A549 (cell line): ENCODE results near the gene KLHL8. TPM values are rescaled to one million over a fixed set of nuclear protein-coding genes. Genes with fewer than 3 reads are reported as not detected.
A peak's percentile ranks its signal among the peaks of the same experiment; 100 is the strongest.
"Not testable (repeated sequence)": the region's sequence is repeated elsewhere in the genome, so short reads cannot be mapped to it uniquely, and the experiment has no call there.

ENCODE experiments used
- ATAC-seq, 2 experiments: fragments of 200-7000 bp in 1 of 2; fragments of >200 bp in 1 of 2; cut with Nextera tagmentation in 1 of 2; cut with Tn5 transposase in 1 of 2; 3 replicates each; pipeline versions ENCODE4 v1.8.0 to v1.9.1; 2018 to 2020; ENCODE audit warnings: mild to moderate bottlenecking in 1 of 2, moderate library complexity in 1 of 2
- CTCF ChIA-PET: fragments of 300-600 bp; sonication (Branson Sonifier 250); formaldehyde crosslinking; extraction: SDS; loops from one replicate; lab custom pipeline; 2021; ENCODE audit warnings: antibody characterized with exemption, inconsistent platforms; lab: Yijun Ruan, JAX
- POLR2A ChIA-PET: fragments of 350-600 bp; formaldehyde crosslinking; extraction: SDS; loops from one replicate; lab custom pipeline; 2021; ENCODE audit warnings: antibody characterized with exemption, inconsistent platforms; lab: Yijun Ruan, JAX
- DNase-seq, 2 experiments: peaks; one replicate each; pipeline versions ENCODE4 v3.0.0 to v3.0.0-alpha.2; 2011 to 2016; ENCODE audit warnings: low read depth in 1 of 2, low spot score in 1 of 2
- FAIRE-seq: peaks from 2 replicates; lab custom pipeline; 2011; peaks lifted over from hg19 to GRCh38; lab: Jason Lieb, UNC
- H3K27ac ChIP-seq, 2 experiments: fragments of >200 bp; sonication (Bioruptor Twin); formaldehyde crosslinking; 3 replicates each; pipeline ENCODE4 v1.5.1; 2016 to 2017
- H3K4me1 ChIP-seq: fragments of >200 bp; sonication (Bioruptor Twin); formaldehyde crosslinking; 3 replicates; pipeline ENCODE4 v1.6.1; 2016
- H3K4me2 ChIP-seq: fragments of >200 bp; sonication (Bioruptor Twin); formaldehyde crosslinking; 3 replicates; pipeline ENCODE4 v1.6.1; 2016
- H3K4me3 ChIP-seq: fragments of >200 bp; sonication (Bioruptor Twin); formaldehyde crosslinking; 3 replicates; pipeline ENCODE4 v1.5.1; 2016
- H3K9me3 ChIP-seq: fragments of >200 bp; sonication (Bioruptor Twin); formaldehyde crosslinking; 3 replicates; pipeline ENCODE4 v1.6.1; 2016
- BHLHE40 ChIP-seq: IDR thresholded peaks from 2 replicates; pipeline ENCODE4 v1.6.1; 2012; ENCODE audit warnings: low read depth, low read length, inconsistent platforms
- CBX8 ChIP-seq: fragments of 200-600 bp; sonication (generic); IDR thresholded peaks from 2 replicates; pipeline ENCODE4 v1.6.1; 2016
- CEBPB ChIP-seq, 2 experiments: fragments of >200 bp in 1 of 2; sonication (Bioruptor Twin) in 1 of 2; formaldehyde crosslinking in 1 of 2; IDR thresholded peaks; 2 replicates each; pipeline ENCODE4 v1.6.1; 2012 to 2016
- CHD4 ChIP-seq: fragments of 200-600 bp; sonication (generic); IDR thresholded peaks from 2 replicates; pipeline ENCODE4 v1.6.1; 2016; ENCODE audit warnings: antibody characterized with exemption, mild to moderate bottlenecking, borderline replicate concordance
- EHF ChIP-seq: fragments of 250-450 bp; sonication (Bioruptor Pico); IDR thresholded peaks from 2 replicates; pipeline ENCODE4 v1.5.0; 2020; ENCODE audit warnings: mild to moderate bottlenecking
- EHMT2 ChIP-seq: fragments of 200-600 bp; sonication (generic); IDR thresholded peaks from 2 replicates; pipeline ENCODE4 v1.6.1; 2016; ENCODE audit warnings: antibody characterized with exemption, low read depth, mild to moderate bottlenecking, moderate library complexity
- ESRRA ChIP-seq: fragments of 150-350 bp; IDR thresholded peaks from 2 replicates; pipeline ENCODE4 v1.6.1; 2014; ENCODE audit warnings: mild to moderate bottlenecking, low read length, borderline replicate concordance
- FOSL2 ChIP-seq, 2 experiments: fragments of 450-650 bp in 1 of 2; fragments of >200 bp in 1 of 2; sonication (Bioruptor Twin) in 1 of 2; formaldehyde crosslinking; IDR thresholded peaks; 2 replicates each; pipeline versions ENCODE4 v1.5.0 to v1.6.1; 2016 to 2020; ENCODE audit warnings: mild to moderate bottlenecking in 1 of 2, moderate library complexity in 1 of 2
- GATA3 ChIP-seq: IDR thresholded peaks from 2 replicates; pipeline ENCODE4 v1.6.1; 2012; ENCODE audit warnings: borderline replicate concordance
- HDAC2 ChIP-seq: fragments of 200-600 bp; sonication (generic); IDR thresholded peaks from 2 replicates; pipeline ENCODE4 v1.6.1; 2016
- HEYL ChIP-seq: fragments of 250-450 bp; sonication (Bioruptor Pico); IDR thresholded peaks from 2 replicates; pipeline ENCODE4 v1.8.0; 2021; ENCODE audit warnings: mild to moderate bottlenecking, moderate library complexity
- HOXA7 ChIP-seq: fragments of 250-450 bp; sonication (Bioruptor Pico); IDR thresholded peaks from 2 replicates; pipeline ENCODE4 v1.5.0; 2020; ENCODE audit warnings: mild to moderate bottlenecking, moderate library complexity
- JUN ChIP-seq, 2 experiments: fragments of >200 bp; sonication (Bioruptor Twin); formaldehyde crosslinking; IDR thresholded peaks; 2 replicates in 1 of 2; 3 replicates in 1 of 2; pipeline ENCODE4 v1.6.1; 2016 to 2017
- MYC ChIP-seq: IDR thresholded peaks from 2 replicates; pipeline ENCODE4 v1.6.1; 2012; ENCODE audit warnings: mild to moderate bottlenecking, inconsistent platforms, low read length, improper control_type of control experiment, borderline replicate concordance
- NPAS2 ChIP-seq: fragments of 250-450 bp; sonication (Bioruptor Pico); IDR thresholded peaks from 2 replicates; pipeline ENCODE4 v1.8.0; 2022; ENCODE audit warnings: mild to moderate bottlenecking, moderate library complexity, borderline replicate concordance
- NR3C1 ChIP-seq: fragments of >200 bp; sonication (Bioruptor Twin); formaldehyde crosslinking; IDR thresholded peaks from 3 replicates; pipeline ENCODE4 v1.6.1; 2017
- POLR2A ChIP-seq: IDR thresholded peaks from 2 replicates; pipeline ENCODE4 v1.6.1; 2012; ENCODE audit warnings: mild to moderate bottlenecking, low read length
- POLR2AphosphoS2 ChIP-seq: conservative IDR thresholded peaks from 2 replicates; pipeline ENCODE4 v1.6.1; 2012; ENCODE audit warnings: low read length, improper control_type of control experiment, inconsistent platforms
- TFCP2L1 ChIP-seq: fragments of 250-450 bp; sonication (Bioruptor Pico); IDR thresholded peaks from 2 replicates; pipeline ENCODE4 v1.5.0; 2021; ENCODE audit warnings: mild to moderate bottlenecking
- TP53 ChIP-seq: fragments of 250-450 bp; sonication (Bioruptor Pico); IDR thresholded peaks from 2 replicates; pipeline ENCODE4 v1.5.0; 2021; ENCODE audit warnings: mild to moderate bottlenecking, moderate library complexity
- ZC3H11A ChIP-seq: fragments of 450-650 bp; IDR thresholded peaks from 2 replicates; pipeline ENCODE4 v1.6.1; 2014; ENCODE audit warnings: antibody characterized with exemption, mild to moderate bottlenecking
- ZSCAN20 ChIP-seq: fragments of 250-450 bp; sonication (Bioruptor Pico); IDR thresholded peaks from 2 replicates; pipeline ENCODE4 v1.8.0; 2022; ENCODE audit warnings: mild to moderate bottlenecking, moderate library complexity
- WGBS: methylation state at CpG from one replicate; pipeline ENCODE4 v1.1.6; 2017; ENCODE audit errors: missing lambda C conversion rate; 5-methylcytosine and 5-hydroxymethylcytosine counted together
- polyA plus RNA-seq, 4 experiments: library from polyadenylated mRNA; depleted of rRNA in 3 of 4; stranded (reverse); fragments of >200 nt; fragmentation: RNase III in 1 of 4; extraction: RNeasy Plus Mini Kit Qiagen cat#74134 plus additional on column Dnase treatment in 1 of 4; gene quantifications; 2 replicates in 3 of 4; 3 replicates in 1 of 4; pipeline ENCODE4 v1.2.3, GENCODE V29; 2011 to 2017
- TF ChIP-seq, protein P1 (sequence below): fragments of >200 bp; sonication (Bioruptor Twin); formaldehyde crosslinking; IDR thresholded peaks from 2 replicates; pipeline ENCODE4 v1.6.1; 2016
- TF ChIP-seq, protein P2 (sequence below): IDR thresholded peaks from 2 replicates; pipeline ENCODE4 v1.6.1; 2012
- TF ChIP-seq, protein P3 (sequence below): fragments of 450-650 bp; IDR thresholded peaks from 2 replicates; pipeline ENCODE4 v1.6.1; 2014; ENCODE audit warnings: antibody characterized with exemption
- TF ChIP-seq, protein P4 (sequence below): fragments of >200 bp; sonication (Bioruptor Twin); formaldehyde crosslinking; IDR thresholded peaks from 3 replicates; pipeline ENCODE4 v1.5.1; 2016
- TF ChIP-seq, protein P5 (sequence below): fragments of 150-350 bp; IDR thresholded peaks from 2 replicates; pipeline ENCODE4 v1.6.1; 2014; ENCODE audit warnings: low read depth, mild to moderate bottlenecking, low read length

KLHL8 gene
- polyA plus RNA-seq, 2 of the 4 experiments (the other 2 are of a cell fraction): 9.7 to 11.2 TPM

DNA sequence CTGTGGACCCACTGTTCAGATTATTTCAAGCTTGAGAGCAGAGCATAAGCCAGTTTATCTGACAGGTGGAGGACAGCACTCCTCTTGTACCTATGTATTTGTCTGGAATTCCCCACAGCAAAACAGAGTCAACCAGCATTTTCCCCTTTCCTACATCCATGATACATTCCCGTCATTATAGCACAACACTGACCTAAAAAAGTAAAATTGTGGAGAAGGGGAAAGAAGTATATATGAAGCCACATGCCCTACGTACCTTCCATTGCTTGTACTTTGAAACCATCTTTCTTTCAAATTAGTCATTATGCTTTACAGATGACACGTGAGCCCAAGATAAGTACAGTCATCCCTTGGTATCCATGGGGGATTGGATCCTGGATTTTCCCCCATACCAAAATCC is 73.3 kb downstream of the KLHL8 start:
- Histone ChIP-seq H3K9me3 (no peaks in the 10 kb centered on the region), H3K27ac (no peak overlapping the region), H3K4me2 (no peak overlapping the region), H3K4me1 (no peaks in the 10 kb centered on the region), H3K4me3 (no peak overlapping the region)
- ATAC-seq (no peak), FAIRE-seq (no peak), DNase-seq (no peak)
- TF ChIP-seq, protein P1, sequence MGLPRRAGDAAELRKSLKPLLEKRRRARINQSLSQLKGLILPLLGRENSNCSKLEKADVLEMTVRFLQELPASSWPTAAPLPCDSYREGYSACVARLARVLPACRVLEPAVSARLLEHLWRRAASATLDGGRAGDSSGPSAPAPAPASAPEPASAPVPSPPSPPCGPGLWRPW: no peak
- TF ChIP-seq BHLHE40 (no peak), CHD4 (no peak), HDAC2 (no peak), NPAS2 (CRISPR knock-in tag) (no peak), TP53 (CRISPR knock-in tag) (no peak), CBX8 (no peak), POLR2A (no peak), ZC3H11A (no peak)
- WGBS: 86% methylated on average over 3 of the region's 3 CpGs
- ChIA-PET POLR2A (no interaction called here), CTCF (interaction anchor here (0.7 kb wide), 1 partner anchor 273 kb away, joined by 3 read pairs; no protein-coding TSS in a partner anchor)

DNA sequence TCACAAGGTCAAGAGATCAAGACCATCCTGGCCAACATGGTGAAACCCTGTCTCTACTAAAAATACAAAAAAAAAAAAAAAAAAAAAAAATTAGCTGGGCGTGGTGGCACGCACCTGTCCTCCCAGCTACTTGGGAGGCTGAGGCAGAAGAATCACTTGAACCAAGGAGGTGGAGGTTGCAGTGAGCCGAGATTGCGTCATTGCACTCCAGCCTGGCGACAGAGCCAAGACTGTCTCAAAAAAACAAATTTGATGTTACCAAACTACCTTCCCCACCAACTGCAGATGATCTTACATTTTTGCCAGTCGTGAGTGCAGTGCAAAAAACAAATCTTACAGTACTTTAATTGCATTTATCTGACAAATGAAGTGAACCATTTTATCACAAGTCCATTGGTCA is 74.5 kb downstream of the KLHL8 start:
- CTCF ChIA-PET, H3K4me1 ChIP-seq, H3K4me2 ChIP-seq, DNase-seq, H3K9me3 ChIP-seq, H3K4me3 ChIP-seq, FAIRE-seq, POLR2A ChIA-PET, H3K27ac ChIP-seq, ATAC-seq: not testable (repeated sequence)
- 0 out of 4 replicates have a peak, but pooled peaks of 1 of the 2 experiments have one; percentile 4 for TF ChIP-seq CEBPB (IDR thresholded peaks at IDR 0.05)
- whole genome bisulfite sequencing: 91% methylated on average over 6 of the region's 6 CpGs

DNA sequence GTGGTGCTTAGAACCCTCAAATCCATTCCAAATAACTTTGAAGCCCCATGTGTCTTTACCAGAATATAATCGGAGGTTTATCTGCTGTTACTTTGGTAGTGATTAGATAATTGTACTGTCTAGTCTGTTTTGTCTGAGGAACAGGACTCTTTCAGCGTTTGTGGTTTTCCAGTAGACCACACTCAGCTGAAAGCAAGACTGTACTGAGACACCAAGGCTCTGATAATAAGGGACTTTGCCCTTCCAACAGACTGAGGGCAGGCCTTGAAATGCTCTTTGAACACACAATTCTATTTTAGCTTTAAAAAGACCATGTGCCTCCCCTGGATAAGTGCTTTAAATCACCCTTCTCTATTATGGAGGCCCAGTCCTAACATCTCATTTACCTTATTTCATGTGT is 76.1 kb downstream of the KLHL8 start:
- CTCF ChIA-PET: interaction anchor here (1.4 kb wide), 1 partner anchor 222 kb away, joined by 4 read pairs; no protein-coding TSS in a partner anchor
- H3K4me1 ChIP-seq: no peaks in the 10 kb centered on the region
- FAIRE-seq (no peak), ATAC-seq (no peak), DNase-seq (no peak)
- no peak overlapping the region for H3K4me2 ChIP-seq
- WGBS: 87% methylated on average over 2 of the region's 2 CpGs
- H3K27ac ChIP-seq: no peak overlapping the region
- H3K4me3 ChIP-seq: no peak overlapping the region
- H3K9me3 ChIP-seq: no peaks in the 10 kb centered on the region
- POLR2A ChIA-PET: no interaction called here
- TF ChIP-seq MYC (no peak), CBX8 (no peak), EHF (CRISPR knock-in tag) (no peak), TP53 (CRISPR knock-in tag) (no peak), HEYL (CRISPR knock-in tag) (no peak), HOXA7 (CRISPR knock-in tag) (no peak), JUN (IDR thresholded peaks at IDR 0.05) (no peak)
- TF ChIP-seq, protein P2, sequence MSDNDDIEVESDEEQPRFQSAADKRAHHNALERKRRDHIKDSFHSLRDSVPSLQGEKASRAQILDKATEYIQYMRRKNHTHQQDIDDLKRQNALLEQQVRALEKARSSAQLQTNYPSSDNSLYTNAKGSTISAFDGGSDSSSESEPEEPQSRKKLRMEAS: no peak
- TF ChIP-seq, protein P3, sequence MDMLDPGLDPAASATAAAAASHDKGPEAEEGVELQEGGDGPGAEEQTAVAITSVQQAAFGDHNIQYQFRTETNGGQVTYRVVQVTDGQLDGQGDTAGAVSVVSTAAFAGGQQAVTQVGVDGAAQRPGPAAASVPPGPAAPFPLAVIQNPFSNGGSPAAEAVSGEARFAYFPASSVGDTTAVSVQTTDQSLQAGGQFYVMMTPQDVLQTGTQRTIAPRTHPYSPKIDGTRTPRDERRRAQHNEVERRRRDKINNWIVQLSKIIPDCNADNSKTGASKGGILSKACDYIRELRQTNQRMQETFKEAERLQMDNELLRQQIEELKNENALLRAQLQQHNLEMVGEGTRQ: no peak

DNA sequence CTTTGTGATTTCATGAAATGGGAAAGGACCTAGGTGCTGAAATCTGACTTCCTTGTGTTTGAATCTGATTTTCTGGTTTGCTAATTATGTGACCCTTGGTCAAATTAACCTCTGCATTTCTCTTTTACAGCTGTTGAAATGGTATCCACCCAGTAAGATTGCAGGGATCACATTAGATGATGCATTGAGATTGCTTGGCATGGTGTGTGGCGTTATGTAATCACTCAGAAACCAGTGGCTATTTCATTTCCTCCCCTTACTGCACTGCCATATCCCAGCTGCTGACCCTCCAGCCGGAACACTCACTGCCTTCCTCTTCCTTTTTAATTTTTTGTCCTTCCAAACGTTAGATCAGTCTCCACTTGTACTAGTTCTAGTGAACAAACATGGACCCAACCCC is 79.0 kb downstream of the KLHL8 start:
- Histone ChIP-seq H3K27ac (no peak overlapping the region), H3K9me3 (no peaks in the 10 kb centered on the region), H3K4me2 (no peak overlapping the region), H3K4me3 (no peak overlapping the region), H3K4me1 (no peaks in the 10 kb centered on the region)
- ChIA-PET CTCF (no interaction called here), POLR2A (no interaction called here)
- 88% methylated on average over 3 of the region's 3 CpGs for WGBS
- no peak for ATAC-seq
- DNase-seq: no peak
- no peak for FAIRE-seq
- TF ChIP-seq, protein P4, sequence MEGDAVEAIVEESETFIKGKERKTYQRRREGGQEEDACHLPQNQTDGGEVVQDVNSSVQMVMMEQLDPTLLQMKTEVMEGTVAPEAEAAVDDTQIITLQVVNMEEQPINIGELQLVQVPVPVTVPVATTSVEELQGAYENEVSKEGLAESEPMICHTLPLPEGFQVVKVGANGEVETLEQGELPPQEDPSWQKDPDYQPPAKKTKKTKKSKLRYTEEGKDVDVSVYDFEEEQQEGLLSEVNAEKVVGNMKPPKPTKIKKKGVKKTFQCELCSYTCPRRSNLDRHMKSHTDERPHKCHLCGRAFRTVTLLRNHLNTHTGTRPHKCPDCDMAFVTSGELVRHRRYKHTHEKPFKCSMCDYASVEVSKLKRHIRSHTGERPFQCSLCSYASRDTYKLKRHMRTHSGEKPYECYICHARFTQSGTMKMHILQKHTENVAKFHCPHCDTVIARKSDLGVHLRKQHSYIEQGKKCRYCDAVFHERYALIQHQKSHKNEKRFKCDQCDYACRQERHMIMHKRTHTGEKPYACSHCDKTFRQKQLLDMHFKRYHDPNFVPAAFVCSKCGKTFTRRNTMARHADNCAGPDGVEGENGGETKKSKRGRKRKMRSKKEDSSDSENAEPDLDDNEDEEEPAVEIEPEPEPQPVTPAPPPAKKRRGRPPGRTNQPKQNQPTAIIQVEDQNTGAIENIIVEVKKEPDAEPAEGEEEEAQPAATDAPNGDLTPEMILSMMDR: no peak
- TF ChIP-seq FOSL2 (IDR thresholded peaks at IDR 0.05) (no peak), FOSL2 (CRISPR knock-in tag; IDR thresholded peaks at IDR 0.05) (no peak), ESRRA (no peak), ZSCAN20 (CRISPR knock-in tag) (no peak), NR3C1 (no peak), HOXA7 (CRISPR knock-in tag) (no peak), TFCP2L1 (CRISPR knock-in tag) (no peak), HDAC2 (no peak), GATA3 (no peak), POLR2AphosphoS2 (no peak), EHMT2 (no peak)
- TF ChIP-seq, protein P5, sequence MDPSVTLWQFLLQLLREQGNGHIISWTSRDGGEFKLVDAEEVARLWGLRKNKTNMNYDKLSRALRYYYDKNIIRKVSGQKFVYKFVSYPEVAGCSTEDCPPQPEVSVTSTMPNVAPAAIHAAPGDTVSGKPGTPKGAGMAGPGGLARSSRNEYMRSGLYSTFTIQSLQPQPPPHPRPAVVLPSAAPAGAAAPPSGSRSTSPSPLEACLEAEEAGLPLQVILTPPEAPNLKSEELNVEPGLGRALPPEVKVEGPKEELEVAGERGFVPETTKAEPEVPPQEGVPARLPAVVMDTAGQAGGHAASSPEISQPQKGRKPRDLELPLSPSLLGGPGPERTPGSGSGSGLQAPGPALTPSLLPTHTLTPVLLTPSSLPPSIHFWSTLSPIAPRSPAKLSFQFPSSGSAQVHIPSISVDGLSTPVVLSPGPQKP: no peak
